Measurements from ENCODE around the gene PLIN4.

DNA sequence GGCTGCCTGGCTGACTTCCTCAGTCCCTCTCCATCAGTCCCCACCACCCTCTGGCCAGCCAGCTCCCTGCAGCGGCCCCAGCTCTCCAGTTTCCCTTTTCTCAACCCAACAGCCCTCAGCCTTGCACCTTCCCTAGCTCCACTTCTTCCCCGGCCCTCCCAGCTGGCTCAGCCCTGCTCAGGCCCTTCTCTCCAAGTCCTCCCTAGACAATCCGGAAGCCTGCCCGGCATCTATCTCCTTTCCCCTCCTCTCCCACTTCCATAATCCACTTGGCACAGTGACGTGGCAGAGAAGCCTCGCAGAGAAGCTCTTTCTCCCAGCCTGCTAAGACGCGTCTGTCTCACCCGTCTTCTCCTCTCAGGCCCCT, 61.8 kb downstream of the PLIN4 start:
- TF ChIP-seq EP300 (IDR thresholded peaks at IDR 0.05) = no peak
- TF ChIP-seq, protein P1, sequence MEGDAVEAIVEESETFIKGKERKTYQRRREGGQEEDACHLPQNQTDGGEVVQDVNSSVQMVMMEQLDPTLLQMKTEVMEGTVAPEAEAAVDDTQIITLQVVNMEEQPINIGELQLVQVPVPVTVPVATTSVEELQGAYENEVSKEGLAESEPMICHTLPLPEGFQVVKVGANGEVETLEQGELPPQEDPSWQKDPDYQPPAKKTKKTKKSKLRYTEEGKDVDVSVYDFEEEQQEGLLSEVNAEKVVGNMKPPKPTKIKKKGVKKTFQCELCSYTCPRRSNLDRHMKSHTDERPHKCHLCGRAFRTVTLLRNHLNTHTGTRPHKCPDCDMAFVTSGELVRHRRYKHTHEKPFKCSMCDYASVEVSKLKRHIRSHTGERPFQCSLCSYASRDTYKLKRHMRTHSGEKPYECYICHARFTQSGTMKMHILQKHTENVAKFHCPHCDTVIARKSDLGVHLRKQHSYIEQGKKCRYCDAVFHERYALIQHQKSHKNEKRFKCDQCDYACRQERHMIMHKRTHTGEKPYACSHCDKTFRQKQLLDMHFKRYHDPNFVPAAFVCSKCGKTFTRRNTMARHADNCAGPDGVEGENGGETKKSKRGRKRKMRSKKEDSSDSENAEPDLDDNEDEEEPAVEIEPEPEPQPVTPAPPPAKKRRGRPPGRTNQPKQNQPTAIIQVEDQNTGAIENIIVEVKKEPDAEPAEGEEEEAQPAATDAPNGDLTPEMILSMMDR (IDR thresholded peaks at IDR 0.05) = no peak
- TF ChIP-seq POLR2A (IDR thresholded peaks at IDR 0.05) = no peak
